Activated CD8-positive, alpha-beta memory T cell treated with anti-CD3 and anti-CD28 coated beads, Interleukin-2, amount 50 U/mL, for 1 hour (primary cell): ENCODE measurements around the gene LEF1.
"Not testable (repeated sequence)": the region's sequence is repeated elsewhere in the genome, so short reads cannot be mapped to it uniquely, and the experiment has no call there.

Experiments used
- DNase-seq: peaks from one replicate; pipeline ENCODE4 v3.0.0-alpha.2; 2020; ENCODE audit errors: extremely low read depth

The LEF1 gene

GRCh38 chr4:108033348-108033747, 135.4 kb downstream of the LEF1 start:
- DNase-seq: no peak

GRCh38 chr4:108031427-108032083, 137.2 kb downstream of the LEF1 start:
- no peak for DNase-seq

DNA sequence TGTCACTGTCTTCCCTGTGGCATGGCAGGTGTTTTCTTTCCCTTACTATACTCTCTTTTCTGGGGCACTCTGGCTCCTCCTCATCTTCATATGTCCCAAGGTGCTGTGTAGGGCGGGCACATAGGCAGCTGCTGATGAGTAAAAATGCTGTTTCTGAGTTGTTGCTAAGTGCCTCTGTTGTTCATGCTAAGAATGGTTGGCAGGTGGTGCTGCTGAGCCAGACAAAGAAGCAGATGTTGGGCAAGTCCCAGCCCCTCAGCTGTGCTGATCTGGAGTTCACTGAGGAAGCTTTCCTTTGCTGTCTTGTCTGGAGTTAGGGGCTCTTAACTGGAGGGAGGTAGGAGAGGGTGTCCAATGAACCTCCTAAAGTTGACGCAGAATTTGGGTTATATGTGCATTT, 138.4 kb downstream of the LEF1 start:
- no peak for DNase-seq

DNA sequence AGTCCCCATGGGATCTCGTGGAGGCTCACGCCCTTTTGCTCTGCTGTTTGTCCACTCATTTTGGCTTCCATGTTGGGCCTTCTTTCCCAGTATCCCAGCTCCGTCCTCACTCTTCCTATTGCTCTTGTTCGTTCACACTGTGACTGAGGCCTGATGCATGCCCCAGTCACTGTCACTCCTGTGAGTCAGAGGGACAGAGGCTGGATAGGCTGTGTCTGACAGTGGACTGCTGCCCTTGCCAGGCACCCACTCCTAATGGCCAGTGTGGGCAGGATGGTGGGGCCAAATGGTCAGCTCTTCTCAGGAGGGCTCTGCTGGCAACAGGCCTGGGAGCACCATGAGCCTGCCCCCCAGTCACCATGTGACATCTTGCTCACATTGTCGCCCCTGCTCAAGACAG, 139.0 kb downstream of the LEF1 start:
- DNase-seq: no peak

GRCh38 chr4:108029016-108029720, 139.6 kb downstream of the LEF1 start:
- no peak for DNase-seq

- DNase-seq: no peak
Observed at GRCh38 chr4:108024878-108025165, 143.9 kb downstream of the LEF1 start.

- DNase-seq: no peak
Observed at GRCh38 chr4:108024085-108024877, 144.5 kb downstream of the LEF1 start.

GRCh38 chr4:108018884-108019187, 149.9 kb downstream of the LEF1 start:
- no peak for DNase-seq

- DNase-seq: peak; percentile 57
Observed at GRCh38 chr4:108018040-108018883, 150.5 kb downstream of the LEF1 start.

DNA sequence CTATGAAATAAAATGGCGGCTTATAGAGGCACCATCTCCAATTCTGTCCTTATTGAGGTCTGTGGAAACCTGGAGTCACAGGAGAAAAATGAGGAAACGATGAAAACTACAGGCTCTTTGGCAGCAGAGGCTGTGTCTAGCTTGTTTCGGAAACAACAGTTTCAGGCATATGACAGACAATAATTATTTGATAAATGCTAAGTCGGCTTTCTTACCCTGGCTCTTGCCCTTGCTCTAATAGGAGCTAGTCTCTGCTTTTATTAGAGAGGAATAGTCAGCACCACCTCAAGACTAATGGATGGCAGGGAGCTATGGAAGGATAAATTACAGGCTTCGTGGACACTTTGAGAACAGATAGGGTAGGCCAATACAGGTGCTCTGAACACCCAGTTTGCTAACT, 154.8 kb downstream of the LEF1 start:
- DNase-seq: no peak

DNA sequence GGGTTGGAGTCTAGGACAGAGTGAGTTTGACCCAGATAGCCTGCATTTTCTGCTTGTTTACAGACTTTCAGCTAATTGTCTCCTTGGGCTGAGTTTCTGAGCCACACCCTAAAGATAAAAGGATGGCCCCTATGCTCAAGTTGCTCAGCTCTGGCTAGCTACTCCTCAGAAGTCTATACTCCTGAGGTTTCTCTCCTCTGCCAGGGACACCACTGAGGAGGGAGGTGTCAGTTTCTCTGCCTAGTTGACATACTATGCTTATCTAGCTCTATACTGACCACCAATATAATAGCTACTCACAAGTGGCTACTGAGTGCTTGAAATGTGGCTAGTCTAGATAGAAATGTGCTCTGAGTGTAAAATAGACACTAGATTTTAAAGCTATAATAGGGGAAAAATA, 155.4 kb downstream of the LEF1 start:
- no peak for DNase-seq

- not testable (repeated sequence) for DNase-seq
Observed at GRCh38 chr4:108012382-108012781, 156.3 kb downstream of the LEF1 start.

DNA sequence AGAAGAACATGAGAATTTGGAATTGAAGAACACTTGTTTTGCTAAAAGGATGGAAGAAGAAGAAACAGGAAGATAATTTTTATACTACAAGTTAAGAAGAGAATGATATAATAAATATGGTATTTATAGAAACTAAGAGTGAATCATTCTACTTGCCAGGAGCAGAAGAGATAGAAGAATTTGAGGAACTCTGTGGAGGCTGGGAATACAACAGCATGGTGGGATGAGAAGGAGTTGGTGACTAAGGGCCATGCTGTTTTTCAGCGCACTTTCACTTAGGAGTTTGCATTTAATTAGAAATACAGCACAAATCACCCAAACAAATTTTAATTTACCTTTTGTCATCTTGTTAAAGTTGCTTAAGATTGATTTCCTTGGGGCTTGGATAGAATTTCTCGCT, 158.6 kb downstream of the LEF1 start:
- no peak for DNase-seq

- DNase-seq: no peak
Observed at GRCh38 chr4:108008721-108009120, 160.0 kb downstream of the LEF1 start.

DNA sequence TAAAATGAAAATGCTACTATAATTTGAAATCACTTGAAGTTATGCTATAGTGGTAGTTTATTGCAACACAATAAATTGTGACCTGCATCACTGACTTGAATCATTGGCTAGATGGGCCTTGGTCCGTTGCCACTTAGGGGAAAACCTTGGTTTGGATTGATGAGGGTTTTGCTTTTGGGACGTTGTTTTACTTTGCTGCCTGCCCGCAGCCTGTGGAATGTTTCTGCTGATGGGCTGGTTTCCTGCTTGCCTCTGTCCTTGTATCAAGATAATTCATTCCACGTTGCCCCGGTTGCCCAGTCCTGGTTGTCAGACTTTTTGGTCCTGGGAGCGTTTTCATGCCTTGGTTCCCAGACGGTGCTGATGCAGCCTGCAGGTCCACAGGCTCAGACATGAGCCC, 160.7 kb downstream of the LEF1 start:
- DNase-seq: no peak

DNA sequence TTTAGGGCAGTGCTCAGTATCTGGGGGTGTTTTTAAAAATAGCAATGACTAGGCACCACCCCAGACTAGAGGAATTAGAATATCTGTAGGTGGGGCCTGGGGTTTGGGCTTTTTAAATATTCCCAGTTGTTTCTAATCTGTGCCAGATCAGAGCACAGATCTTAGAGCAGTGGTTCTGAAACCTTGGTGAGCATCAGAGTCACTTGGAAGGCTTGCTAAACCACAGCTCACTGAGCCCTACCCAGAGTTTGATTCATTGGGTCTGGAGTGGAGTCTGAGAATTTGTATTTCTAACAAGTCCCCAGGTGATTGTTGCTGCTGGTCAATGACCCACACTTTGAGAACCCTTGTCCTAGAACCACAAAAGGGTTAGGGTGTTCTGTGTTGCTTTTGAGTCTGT, 162.4 kb downstream of the LEF1 start:
- DNase-seq: no peak

GRCh38 chr4:108005807-108006206, 162.9 kb downstream of the LEF1 start:
- no peak for DNase-seq

DNA sequence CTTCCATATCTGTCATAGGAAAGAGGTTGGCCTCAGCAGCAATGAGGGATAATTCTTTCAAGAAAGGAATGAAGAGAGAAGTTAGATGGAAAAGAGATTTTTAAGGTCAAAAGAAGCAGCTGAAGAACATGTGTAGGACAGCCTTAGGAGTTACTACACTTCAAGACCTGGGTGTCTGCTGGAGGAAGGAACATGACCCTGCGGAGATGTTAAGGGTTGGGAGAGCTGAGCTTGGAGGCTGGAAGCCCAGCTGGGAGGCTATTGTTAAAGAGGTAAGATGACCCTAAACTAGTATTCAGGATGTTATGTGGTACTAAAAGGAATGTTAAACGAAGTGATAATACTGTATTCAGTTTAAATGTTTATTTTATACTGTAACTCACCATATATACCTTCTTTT, 164.1 kb downstream of the LEF1 start:
- no peak for DNase-seq

DNA sequence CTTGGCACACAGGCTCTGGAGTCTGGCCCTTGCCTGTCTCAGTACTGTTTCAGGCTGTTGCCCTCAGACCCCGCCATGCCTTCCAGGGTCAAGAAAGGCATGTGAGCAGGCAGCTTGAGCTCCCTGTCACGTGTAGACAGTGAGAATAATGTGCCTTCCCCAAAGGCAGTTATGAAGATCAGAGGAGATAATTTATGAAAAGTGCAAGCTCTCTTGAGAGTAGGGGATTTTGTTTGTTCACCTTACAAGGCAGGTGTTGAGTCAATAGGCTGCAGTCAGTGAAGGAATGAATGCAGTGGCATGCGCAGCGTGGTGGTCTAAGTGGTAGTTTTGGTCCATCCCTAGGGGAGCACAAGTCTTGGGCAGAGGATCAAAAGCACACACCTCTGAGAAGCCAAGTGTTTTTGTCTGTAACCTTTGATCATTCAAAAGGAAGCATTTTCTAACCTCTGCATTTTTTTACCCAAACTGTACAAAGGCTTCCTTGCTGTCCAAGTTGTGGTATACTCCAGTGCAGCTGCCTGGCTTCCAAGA, 164.7 kb downstream of the LEF1 start:
- DNase-seq: no peak

- DNase-seq: no peak
Observed at GRCh38 chr4:108001540-108002135, 167.1 kb downstream of the LEF1 start.

DNA sequence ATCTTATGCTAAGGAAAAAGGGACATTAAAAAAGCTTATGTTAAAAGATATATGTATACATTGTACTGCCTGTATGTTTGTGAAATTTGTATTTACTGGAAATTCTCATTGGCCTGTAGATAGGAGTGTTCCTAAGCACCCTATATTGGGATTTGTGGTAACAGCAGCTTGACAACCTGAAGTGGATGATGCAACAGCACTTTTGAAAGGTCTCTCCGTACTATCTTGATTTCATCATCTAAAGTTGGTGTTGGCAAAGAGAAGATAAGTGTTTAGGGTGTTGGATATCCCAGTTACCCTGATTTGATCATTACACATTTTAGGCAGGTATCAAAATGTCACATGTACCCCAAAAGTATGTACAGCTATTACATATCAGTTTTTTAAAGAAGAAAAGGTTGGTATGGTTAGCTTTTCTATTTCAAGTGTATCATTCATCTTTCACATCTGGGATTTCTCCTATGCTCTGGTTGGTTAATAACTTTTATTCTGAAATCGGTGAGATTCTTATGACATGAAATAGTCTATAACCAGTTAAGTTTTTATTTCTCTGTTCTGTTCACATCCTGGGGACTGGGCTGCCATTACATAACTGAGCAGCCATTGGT, 168.7 kb downstream of the LEF1 start:
- no peak for DNase-seq
